ENCODE data around the gene TEX29. TPM values are rescaled to one million over a fixed set of nuclear protein-coding genes. Genes with fewer than 3 reads are reported as not detected.
A peak's percentile ranks its signal among the peaks of the same experiment; 100 is the strongest.

TEX29 gene
- polyA plus RNA-seq, 6 donors from 2014 or later = not detected

- no peak for ATAC-seq (ENCODE audit: low read depth in 2 of 2)
- no peak for DNase-seq
These were observed 22.9 kb downstream of the TEX29 start for GRCh38 chr13:111343186-111343805.

GRCh38 chr13:111344471-111345191 lies 24.2 kb downstream of the TEX29 start:
- H3K9me3 Mint-ChIP-seq = peaks cover 0 to 6% (median 0%) of the 10 kb centered on the region in 7 donors
- peaks cover 11 to 14% of the 10 kb centered on the region in 2 donors for H3K36me3 Mint-ChIP-seq
- H3K27ac Mint-ChIP-seq = no peak overlapping the region
- DNase-seq (no peak), ATAC-seq (ENCODE audit: low read depth in 2 of 2) (no peak)
- no peaks in the 10 kb centered on the region for H3K4me1 Mint-ChIP-seq
- H3K4me3 Mint-ChIP-seq = no peak overlapping the region
- no peaks in the 10 kb centered on the region for H3K27me3 Mint-ChIP-seq

More at GRCh38 chr13:111343186-111343805, 22.9 kb downstream of the TEX29 start:
- Mint-ChIP-seq H3K9me3 (peaks cover 0 to 4% (median 0%) of the 10 kb centered on the region in 7 donors), H3K4me3 (no peak overlapping the region), H3K36me3 (peaks cover 16 to 17% of the 10 kb centered on the region in 2 donors), H3K27ac (peak overlapping the region in 1 of 6 donors; percentile 78), H3K4me1 (no peaks in the 10 kb centered on the region), H3K27me3 (no peaks in the 10 kb centered on the region)

- DNase-seq (no peak), ATAC-seq (ENCODE audit: low read depth in 2 of 2) (no peak)
- H3K4me3 Mint-ChIP-seq = no peak overlapping the region
- H3K36me3 Mint-ChIP-seq = peaks cover 8 to 18% of the 10 kb centered on the region in 2 donors
- H3K9me3 Mint-ChIP-seq = peaks cover 0 to 6% (median 0%) of the 10 kb centered on the region in 7 donors
- H3K4me1 Mint-ChIP-seq = no peaks in the 10 kb centered on the region
- H3K27me3 Mint-ChIP-seq = no peaks in the 10 kb centered on the region
- H3K27ac Mint-ChIP-seq = no peak overlapping the region
These were observed 25.2 kb downstream of the TEX29 start for GRCh38 chr13:111345682-111346081.

GRCh38 chr13:111346101-111346680 lies 25.7 kb downstream of the TEX29 start:
- Mint-ChIP-seq H3K27ac (no peak overlapping the region), H3K9me3 (peaks cover 0 to 6% (median 0%) of the 10 kb centered on the region in 7 donors), H3K4me3 (no peak overlapping the region), H3K27me3 (no peaks in the 10 kb centered on the region), H3K4me1 (no peaks in the 10 kb centered on the region), H3K36me3 (peaks cover 8 to 21% of the 10 kb centered on the region in 2 donors)
- DNase-seq (no peak), ATAC-seq (ENCODE audit: low read depth in 2 of 2) (no peak)

- H3K27ac Mint-ChIP-seq = peak overlapping the region in 1 of 6 donors; percentile 24
- no peak for DNase-seq
- peaks cover 0 to 12% (median 6%) of the 10 kb centered on the region in 7 donors for H3K9me3 Mint-ChIP-seq
- H3K36me3 Mint-ChIP-seq = peaks cover 16 to 27% of the 10 kb centered on the region in 2 donors
- H3K4me3 Mint-ChIP-seq = no peak overlapping the region
- H3K4me1 Mint-ChIP-seq = no peaks in the 10 kb centered on the region
- no peak for ATAC-seq (ENCODE audit: low read depth in 2 of 2)
- no peaks in the 10 kb centered on the region for H3K27me3 Mint-ChIP-seq
These were observed 27.0 kb downstream of the TEX29 start for GRCh38 chr13:111347438-111347837.

- DNase-seq (no peak), ATAC-seq (ENCODE audit: low read depth in 2 of 2) (no peak)
- H3K27ac Mint-ChIP-seq = no peak overlapping the region
- H3K36me3 Mint-ChIP-seq = peaks cover 11 to 15% of the 10 kb centered on the region in 2 donors
- H3K4me3 Mint-ChIP-seq = no peak overlapping the region
- no peaks in the 10 kb centered on the region for H3K4me1 Mint-ChIP-seq
- H3K27me3 Mint-ChIP-seq = peaks cover 0 to 3% (median 0%) of the 10 kb centered on the region in 3 donors
- H3K9me3 Mint-ChIP-seq = peaks cover 0 to 13% (median 5%) of the 10 kb centered on the region in 7 donors
These were observed 33.1 kb downstream of the TEX29 start for GRCh38 chr13:111353508-111353907.

- Mint-ChIP-seq H3K9me3 (peaks cover 0 to 13% (median 5%) of the 10 kb centered on the region in 7 donors), H3K27me3 (peaks cover 0 to 3% (median 0%) of the 10 kb centered on the region in 3 donors), H3K27ac (no peak overlapping the region), H3K4me1 (no peaks in the 10 kb centered on the region), H3K36me3 (peaks cover 8 to 15% of the 10 kb centered on the region in 2 donors), H3K4me3 (no peak overlapping the region)
- ATAC-seq (ENCODE audit: low read depth in 2 of 2) = no peak
- DNase-seq = no peak
These were observed 34.3 kb downstream of the TEX29 start for GRCh38 chr13:111354789-111355188.

- Mint-ChIP-seq H3K4me3 (no peak overlapping the region), H3K27ac (no peak overlapping the region), H3K36me3 (peaks cover 1 to 5% of the 10 kb centered on the region in 2 donors), H3K27me3 (peaks cover 0 to 6% (median 0%) of the 10 kb centered on the region in 3 donors), H3K9me3 (peaks cover 0 to 8% (median 5%) of the 10 kb centered on the region in 7 donors), H3K4me1 (no peaks in the 10 kb centered on the region)
- DNase-seq (no peak), ATAC-seq (ENCODE audit: low read depth in 2 of 2) (no peak)
These were observed 36.4 kb downstream of the TEX29 start for GRCh38 chr13:111356795-111357194.

- peaks cover 0 to 2% (median 0%) of the 10 kb centered on the region in 7 donors for H3K9me3 Mint-ChIP-seq
These were observed 38.9 kb downstream of the TEX29 start for GRCh38 chr13:111359237-111359915.

GRCh38 chr13:111359930-111360329 lies 39.5 kb downstream of the TEX29 start:
- no peaks in the 10 kb centered on the region for H3K36me3 Mint-ChIP-seq
- H3K9me3 Mint-ChIP-seq = peaks cover 0 to 1% (median 0%) of the 10 kb centered on the region in 7 donors
- no peak for ATAC-seq (ENCODE audit: low read depth in 2 of 2)
- no peak for DNase-seq
- H3K4me1 Mint-ChIP-seq = no peaks in the 10 kb centered on the region
- peaks cover 0 to 8% (median 0%) of the 10 kb centered on the region in 3 donors for H3K27me3 Mint-ChIP-seq
- no peak overlapping the region for H3K27ac Mint-ChIP-seq
- no peak overlapping the region for H3K4me3 Mint-ChIP-seq

More at GRCh38 chr13:111359237-111359915, 38.9 kb downstream of the TEX29 start:
- no peak overlapping the region for H3K4me3 Mint-ChIP-seq
- DNase-seq (no peak), ATAC-seq (ENCODE audit: low read depth in 2 of 2) (no peak)
- H3K4me1 Mint-ChIP-seq = no peaks in the 10 kb centered on the region
- no peak overlapping the region for H3K27ac Mint-ChIP-seq
- H3K27me3 Mint-ChIP-seq = peaks cover 0 to 11% (median 0%) of the 10 kb centered on the region in 3 donors
- no peaks in the 10 kb centered on the region for H3K36me3 Mint-ChIP-seq

GRCh38 chr13:111360452-111360851 lies 40.0 kb downstream of the TEX29 start:
- ATAC-seq (ENCODE audit: low read depth in 2 of 2) = no peak
- Mint-ChIP-seq H3K9me3 (peaks cover 0 to 1% (median 0%) of the 10 kb centered on the region in 7 donors), H3K4me1 (no peaks in the 10 kb centered on the region), H3K27ac (no peak overlapping the region), H3K4me3 (no peak overlapping the region), H3K27me3 (peaks cover 0 to 8% (median 0%) of the 10 kb centered on the region in 3 donors), H3K36me3 (no peaks in the 10 kb centered on the region)
- DNase-seq = no peak

- DNase-seq = no peak
- Mint-ChIP-seq H3K9me3 (peaks cover 0 to 1% (median 0%) of the 10 kb centered on the region in 7 donors), H3K4me1 (no peaks in the 10 kb centered on the region), H3K4me3 (no peak overlapping the region), H3K27me3 (peaks cover 0 to 13% (median 0%) of the 10 kb centered on the region in 3 donors), H3K27ac (no peak overlapping the region), H3K36me3 (no peaks in the 10 kb centered on the region)
- ATAC-seq (ENCODE audit: low read depth in 2 of 2) = no peak
These were observed 40.8 kb downstream of the TEX29 start for GRCh38 chr13:111361046-111361872.
